ENCODE data around the gene CYB561.
"Not testable (repeated sequence)": the region's sequence is repeated elsewhere in the genome, so short reads cannot be mapped to it uniquely, and the experiment has no call there.

CYB561 gene

GRCh38 chr17:63478814-63479494, 32.8 kb upstream of the CYB561 start:
- DNase-seq (ENCODE audit: low read depth) = peak; percentile 84

DNA sequence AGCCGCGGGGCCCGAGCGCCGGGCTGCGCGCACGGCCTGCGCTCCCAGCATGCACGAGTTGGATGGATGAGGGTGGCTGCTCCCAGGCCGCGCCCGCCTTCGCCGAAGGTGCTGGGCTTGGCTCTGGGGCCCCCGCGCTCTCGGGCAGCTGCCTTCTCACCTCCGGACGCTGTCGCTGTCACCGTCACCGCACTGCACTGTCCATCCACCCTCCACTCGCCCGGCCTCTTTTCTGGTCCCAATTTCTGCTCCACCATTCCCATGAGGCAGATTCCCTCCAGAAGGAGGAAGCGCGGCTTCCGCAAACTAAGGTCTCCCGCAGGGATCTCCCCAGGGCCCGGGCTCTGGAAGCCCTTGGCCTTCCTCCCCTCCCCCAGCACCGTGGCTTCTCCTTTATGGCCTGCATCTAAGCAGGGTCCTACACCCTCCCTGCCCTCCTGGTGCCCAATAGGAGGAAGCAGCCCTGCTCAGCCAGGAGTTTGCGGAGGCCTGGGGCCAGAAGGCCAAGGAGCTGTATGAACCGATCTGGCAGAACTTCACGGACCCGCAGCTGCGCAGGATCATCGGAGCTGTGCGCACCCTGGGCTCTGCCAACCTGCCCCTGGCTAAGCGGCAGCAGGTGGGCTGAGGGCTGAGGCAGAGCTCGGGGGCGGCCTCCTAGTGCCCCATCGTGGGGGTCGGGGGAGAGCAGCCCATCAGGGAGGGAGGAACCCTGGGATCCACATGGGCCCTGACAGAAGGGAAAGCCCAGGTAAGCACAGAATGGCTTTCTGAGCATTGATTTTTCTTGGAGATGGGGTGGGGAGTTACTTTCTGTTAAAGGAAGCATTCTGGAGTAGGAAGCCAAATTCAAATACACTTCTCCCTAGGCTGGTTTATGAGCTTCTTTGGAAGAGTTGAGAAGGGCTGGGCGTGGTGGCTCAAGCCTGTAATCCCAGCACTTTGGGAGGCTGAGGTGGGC, 31.7 kb upstream of the CYB561 start:
- no peak for DNase-seq (ENCODE audit: low read depth)

DNA sequence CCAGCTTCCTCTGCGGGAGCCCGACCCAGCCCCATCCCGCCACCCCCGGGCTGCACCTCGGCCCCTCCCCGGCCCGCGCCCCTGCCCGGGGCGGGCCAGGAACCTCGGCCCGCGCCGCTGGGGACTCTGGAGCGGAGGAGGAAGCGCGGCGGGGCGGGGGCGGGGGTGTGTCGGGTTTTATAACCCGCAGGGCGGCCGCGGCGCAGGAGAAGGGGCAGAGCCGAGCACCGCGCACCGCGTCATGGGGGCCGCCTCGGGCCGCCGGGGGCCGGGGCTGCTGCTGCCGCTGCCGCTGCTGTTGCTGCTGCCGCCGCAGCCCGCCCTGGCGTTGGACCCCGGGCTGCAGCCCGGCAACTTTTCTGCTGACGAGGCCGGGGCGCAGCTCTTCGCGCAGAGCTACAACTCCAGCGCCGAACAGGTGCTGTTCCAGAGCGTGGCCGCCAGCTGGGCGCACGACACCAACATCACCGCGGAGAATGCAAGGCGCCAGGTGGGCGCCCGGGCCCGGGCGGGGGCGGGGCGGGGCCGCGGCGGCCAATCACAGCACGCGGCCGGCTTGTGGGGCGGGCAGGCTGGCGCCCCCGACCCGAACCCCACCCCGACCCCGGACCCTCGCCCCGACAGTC, 30.9 kb upstream of the CYB561 start, which contains the start of gene ACE:
TSS of gene ACE (plus strand) at position 208 of the 626 bp plus-strand sequence. CDS start at position 242, 34 bp downstream.
- DNase-seq (ENCODE audit: low read depth) = no peak

GRCh38 chr17:63476459-63476853, 30.4 kb upstream of the CYB561 start:
- no peak for DNase-seq (ENCODE audit: low read depth)

GRCh38 chr17:63475491-63476412, 29.6 kb upstream of the CYB561 start:
- no peak for DNase-seq (ENCODE audit: low read depth)

DNA sequence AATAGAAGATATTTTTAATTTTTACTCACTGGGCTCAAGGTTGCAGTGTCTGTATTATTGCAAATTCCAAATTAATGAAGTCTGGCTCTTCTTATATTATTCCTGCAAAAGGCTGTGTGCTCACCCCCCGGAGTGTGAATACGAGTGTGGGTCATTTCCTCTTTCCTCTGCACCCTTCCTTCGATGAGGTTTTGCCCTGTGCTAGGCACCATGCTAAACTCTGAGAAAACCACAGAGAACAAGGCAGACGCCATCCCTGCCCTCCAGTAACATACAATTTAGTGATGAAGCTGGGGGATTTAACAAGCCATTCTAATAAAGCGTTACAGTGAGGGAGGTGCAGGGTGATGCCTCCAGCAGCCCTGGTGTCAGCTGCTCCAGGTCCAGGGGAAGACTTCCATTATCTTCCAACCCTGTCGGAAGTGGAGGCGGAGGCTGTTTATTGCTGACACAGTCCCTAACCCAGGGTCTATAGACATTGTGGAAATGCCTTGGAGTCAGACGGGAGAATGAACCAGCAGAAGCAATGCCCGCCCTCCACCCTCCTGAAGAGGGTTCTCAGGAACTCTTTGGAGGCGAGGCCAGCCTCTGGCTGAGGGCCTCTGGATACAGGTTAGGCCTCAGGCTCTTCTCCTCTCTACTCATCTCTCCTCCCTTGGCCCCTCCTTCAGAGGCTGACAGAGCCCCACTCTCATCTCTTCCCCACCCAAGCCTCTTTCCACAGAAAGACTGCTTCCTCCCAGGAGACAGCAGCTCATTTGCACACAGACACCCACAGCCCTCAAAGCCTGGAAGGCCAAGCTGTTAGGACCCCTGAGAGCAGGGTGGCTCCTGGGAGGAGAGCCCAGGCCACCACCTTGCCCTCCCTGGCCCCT, 28.7 kb upstream of the CYB561 start:
- DNase-seq (ENCODE audit: low read depth) = no peak

DNA sequence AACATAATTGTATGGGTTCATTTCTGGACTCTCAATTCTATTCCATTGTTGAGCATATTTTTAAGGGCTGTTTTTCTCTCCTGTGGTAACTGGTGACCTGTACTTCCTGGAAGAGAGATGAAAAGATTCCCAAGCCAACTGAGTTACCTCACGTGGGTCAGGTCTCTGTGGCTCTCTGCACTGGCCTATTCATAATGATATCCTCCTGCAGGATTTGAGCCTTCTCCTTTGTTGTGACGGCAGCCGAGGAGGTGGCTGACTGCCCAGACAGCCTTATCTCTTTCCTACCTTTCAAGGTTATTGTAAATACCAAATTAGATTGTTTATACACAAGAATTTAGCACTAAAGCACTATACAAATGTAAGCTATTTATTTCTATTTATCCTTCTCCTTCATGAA, 28.1 kb upstream of the CYB561 start:
- no peak for DNase-seq (ENCODE audit: low read depth)

DNA sequence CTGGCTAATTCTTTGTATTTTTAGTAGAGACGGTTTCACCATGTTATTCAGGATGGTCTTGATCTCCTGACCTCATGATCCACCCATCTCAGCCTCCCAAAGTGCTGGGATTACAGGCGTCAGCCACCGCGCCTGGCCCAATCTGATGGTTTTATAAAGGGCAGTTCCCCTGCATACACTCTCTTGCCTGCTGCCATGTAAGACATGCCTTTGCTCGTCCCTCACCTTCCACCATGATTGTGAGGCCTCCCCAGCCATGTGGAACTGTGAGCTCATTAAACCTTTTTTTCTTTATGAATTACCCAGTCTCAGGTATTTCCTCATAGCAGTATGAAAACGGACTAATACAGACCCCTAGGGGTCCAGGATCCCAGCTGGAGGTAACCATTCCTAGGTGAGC, 22.0 kb upstream of the CYB561 start:
- not testable (repeated sequence) for DNase-seq (ENCODE audit: low read depth)

DNA sequence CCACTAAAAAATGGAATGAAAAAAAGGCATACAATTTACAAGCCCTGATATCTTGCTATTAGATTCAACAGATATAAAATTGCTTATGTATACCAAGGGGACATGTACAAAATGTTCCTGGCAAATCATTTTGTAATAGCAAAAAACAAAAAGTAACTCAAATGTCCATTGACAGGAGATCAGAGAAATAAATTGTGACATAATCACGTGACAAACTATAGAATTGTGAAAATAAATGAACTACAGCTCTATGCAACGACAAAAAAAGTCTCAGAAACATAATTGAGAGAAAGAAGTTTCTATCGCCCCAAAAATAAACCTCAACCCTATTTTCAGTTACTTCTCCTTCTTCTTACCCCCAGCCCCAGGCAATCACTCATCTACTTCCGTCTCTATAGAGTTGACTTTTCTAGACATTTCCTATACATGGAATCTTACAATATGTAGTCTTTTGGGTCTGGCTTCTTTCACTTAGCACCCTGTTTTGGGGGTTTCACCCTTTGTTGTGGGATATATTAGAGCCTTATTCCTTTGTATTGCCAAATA, 18.7 kb upstream of the CYB561 start:
- no peak for DNase-seq (ENCODE audit: low read depth)

DNA sequence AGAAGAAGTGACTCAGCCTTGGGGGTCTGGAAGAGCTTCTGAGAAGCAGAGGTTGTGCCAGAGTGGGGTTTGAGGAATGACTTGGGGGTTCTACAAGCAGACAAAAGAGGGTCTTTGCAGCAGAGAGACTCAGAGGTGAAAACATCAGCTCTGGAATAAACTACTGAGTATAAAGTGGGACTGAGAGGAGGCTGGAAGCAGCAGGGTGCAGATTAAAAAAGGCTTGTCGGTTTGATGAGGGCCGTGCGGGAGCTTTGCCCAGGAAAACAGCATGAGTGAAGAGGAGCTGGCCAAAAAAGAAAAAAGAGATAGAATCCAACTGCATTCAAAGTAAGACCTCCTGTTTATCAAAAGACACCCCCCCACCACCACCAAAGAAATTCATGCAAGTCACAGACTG, 17.7 kb upstream of the CYB561 start:
- DNase-seq (ENCODE audit: low read depth) = no peak

- no peak for DNase-seq (ENCODE audit: low read depth)
These were observed 13.9 kb upstream of the CYB561 start for GRCh38 chr17:63460018-63460417.

DNA sequence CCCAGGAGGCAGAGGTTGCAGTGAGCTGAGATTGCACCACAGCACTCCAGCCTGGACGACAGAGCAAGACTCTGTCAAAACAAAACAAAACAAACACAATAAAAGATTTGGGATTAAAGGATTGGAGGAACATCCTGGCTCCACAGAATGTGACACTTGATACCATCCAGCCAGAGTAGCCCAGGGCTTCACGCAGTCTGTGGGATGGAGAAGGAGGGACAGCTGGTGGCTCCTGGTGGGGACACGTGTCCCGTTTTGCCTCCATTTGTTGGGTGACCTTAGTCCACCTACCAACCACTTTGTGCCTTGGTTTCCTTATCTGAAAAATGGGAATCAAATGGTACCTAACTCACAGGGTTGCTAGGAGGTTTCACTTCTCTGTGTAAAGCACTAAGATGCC, 12.4 kb upstream of the CYB561 start:
- no peak for DNase-seq (ENCODE audit: low read depth)

DNA sequence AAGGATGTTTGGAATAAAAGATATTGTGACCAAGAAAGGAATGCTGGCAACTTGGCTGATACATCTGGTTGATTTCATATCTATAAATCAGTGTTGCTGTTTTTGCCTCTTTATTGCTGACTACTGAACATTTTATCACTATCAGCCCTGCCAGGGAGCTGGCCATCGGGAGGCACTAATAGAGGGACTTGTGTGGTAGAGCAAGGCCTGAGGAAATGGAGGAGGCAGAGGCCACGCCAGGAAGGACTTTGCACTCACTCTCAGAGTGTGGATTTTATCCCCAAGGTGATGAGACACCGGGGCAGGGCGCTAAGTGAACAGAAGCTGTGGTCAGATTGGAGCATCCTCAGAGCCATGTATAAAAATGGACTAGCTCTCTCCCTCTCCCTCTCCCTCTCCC, 9.3 kb upstream of the CYB561 start:
- no peak for DNase-seq (ENCODE audit: low read depth)

GRCh38 chr17:63454915-63455314, 8.8 kb upstream of the CYB561 start:
- no peak for DNase-seq (ENCODE audit: low read depth)

- DNase-seq (ENCODE audit: low read depth) = not testable (repeated sequence)
These were observed 8.3 kb upstream of the CYB561 start for GRCh38 chr17:63454357-63454756.

DNA sequence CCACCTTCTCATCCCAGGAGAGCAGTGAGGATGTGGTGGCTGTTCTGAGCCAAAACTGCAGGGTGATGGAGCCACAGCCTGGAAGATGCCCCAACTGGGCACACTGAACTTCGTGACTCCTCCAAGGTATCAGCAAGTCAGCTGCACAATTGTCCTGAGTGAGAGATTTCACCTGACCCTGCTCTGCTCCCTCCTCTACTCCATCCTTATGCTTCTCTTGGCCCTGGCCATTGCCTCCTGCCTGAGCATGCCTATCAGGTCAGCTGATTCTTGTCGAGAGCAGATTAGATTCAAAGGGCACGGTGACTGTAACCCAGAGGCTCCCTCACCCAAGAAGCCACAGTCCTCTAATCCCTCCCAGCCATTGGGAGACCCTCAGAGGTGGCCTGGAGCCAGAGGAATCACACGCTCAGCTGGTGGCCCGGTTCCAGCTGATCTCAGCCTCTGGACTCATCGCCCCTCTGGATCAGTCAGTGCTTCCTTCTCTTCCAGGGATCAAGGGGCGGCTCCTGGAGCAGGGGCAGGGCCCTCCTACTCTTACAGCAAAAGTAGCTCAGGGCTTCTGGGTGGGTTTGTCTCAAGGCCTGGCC, 7.0 kb upstream of the CYB561 start:
- DNase-seq (ENCODE audit: low read depth) = no peak

DNA sequence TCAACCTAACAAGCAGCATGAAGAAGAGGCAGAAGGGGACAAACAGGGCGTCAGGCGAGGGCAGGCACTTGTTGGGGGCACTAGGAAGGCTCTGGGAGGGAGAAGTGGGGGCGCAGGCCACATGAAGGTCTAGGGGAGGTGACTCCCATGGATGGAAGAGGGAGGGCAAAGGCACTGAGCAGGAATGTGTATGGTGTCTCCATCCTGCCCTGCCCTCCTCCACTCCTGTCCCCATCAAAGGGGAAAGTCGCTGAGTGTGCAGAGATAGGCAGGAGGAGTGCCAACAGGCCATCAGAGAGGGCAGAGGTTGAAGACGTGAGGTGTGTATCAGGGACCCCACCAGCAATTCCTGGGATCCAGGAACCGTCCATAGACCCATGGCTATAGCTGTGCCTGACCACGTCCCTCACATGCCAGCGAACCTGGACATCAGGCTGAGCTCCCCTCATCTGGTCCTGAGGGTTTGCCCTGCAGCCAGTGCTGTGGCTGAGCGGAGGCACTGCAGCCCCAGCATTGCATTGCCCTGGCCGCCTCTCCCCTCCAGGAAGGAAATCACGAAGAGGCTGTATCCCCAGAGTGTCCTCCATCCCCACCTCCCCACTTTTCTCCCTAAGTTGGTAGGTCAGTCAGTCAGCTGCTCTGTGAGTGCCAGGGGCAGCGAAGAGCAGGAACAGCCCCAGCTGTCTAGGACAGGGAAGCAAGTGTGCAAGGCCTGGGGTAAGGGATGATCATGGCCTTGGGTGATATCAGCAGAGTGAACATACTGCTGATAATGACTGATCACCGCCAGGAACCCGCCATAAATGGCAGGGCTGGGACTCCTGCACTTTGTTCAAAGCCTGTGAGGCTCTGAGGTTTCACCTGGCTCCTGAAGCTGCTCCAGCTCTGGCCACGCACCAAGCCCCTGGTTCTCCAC, 6.2 kb upstream of the CYB561 start:
- no peak for DNase-seq (ENCODE audit: low read depth)

- no peak for DNase-seq (ENCODE audit: low read depth)
These were observed 5.0 kb upstream of the CYB561 start for GRCh38 chr17:63451150-63451549.

GRCh38 chr17:63450551-63450950, 4.4 kb upstream of the CYB561 start:
- no peak for DNase-seq (ENCODE audit: low read depth)

All from stromal cell of bone marrow (primary cell).